A549 (cell line): ENCODE results near the gene GAS7. TPM values are rescaled to one million over a fixed set of nuclear protein-coding genes. Genes with fewer than 3 reads are reported as not detected.

Experiments used
- ATAC-seq, 2 experiments: fragments of 200-7000 bp in 1 of 2; fragments of >200 bp in 1 of 2; cut with Nextera tagmentation in 1 of 2; cut with Tn5 transposase in 1 of 2; 3 replicates each; pipeline versions ENCODE4 v1.8.0 to v1.9.1; 2018 to 2020; ENCODE audit warnings: mild to moderate bottlenecking in 1 of 2, moderate library complexity in 1 of 2
- CTCF ChIA-PET: fragments of 300-600 bp; sonication (Branson Sonifier 250); formaldehyde crosslinking; extraction: SDS; loops from one replicate; lab custom pipeline; 2021; ENCODE audit warnings: antibody characterized with exemption, inconsistent platforms; lab: Yijun Ruan, JAX
- POLR2A ChIA-PET: fragments of 350-600 bp; formaldehyde crosslinking; extraction: SDS; loops from one replicate; lab custom pipeline; 2021; ENCODE audit warnings: antibody characterized with exemption, inconsistent platforms; lab: Yijun Ruan, JAX
- DNase-seq, 2 experiments: peaks; one replicate each; pipeline versions ENCODE4 v3.0.0 to v3.0.0-alpha.2; 2011 to 2016; ENCODE audit warnings: low read depth in 1 of 2, low spot score in 1 of 2
- FAIRE-seq: peaks from 2 replicates; lab custom pipeline; 2011; peaks lifted over from hg19 to GRCh38; lab: Jason Lieb, UNC
- H3K27ac ChIP-seq, 2 experiments: fragments of >200 bp; sonication (Bioruptor Twin); formaldehyde crosslinking; 3 replicates each; pipeline ENCODE4 v1.5.1; 2016 to 2017
- H3K4me1 ChIP-seq: fragments of >200 bp; sonication (Bioruptor Twin); formaldehyde crosslinking; 3 replicates; pipeline ENCODE4 v1.6.1; 2016
- H3K4me2 ChIP-seq: fragments of >200 bp; sonication (Bioruptor Twin); formaldehyde crosslinking; 3 replicates; pipeline ENCODE4 v1.6.1; 2016
- H3K4me3 ChIP-seq: fragments of >200 bp; sonication (Bioruptor Twin); formaldehyde crosslinking; 3 replicates; pipeline ENCODE4 v1.5.1; 2016
- H3K9me3 ChIP-seq: fragments of >200 bp; sonication (Bioruptor Twin); formaldehyde crosslinking; 3 replicates; pipeline ENCODE4 v1.6.1; 2016
- BCL3 ChIP-seq: fragments of >200 bp; sonication (Bioruptor Twin); formaldehyde crosslinking; IDR thresholded peaks from 3 replicates; pipeline ENCODE4 v1.6.1; 2016
- BHLHE40 ChIP-seq: IDR thresholded peaks from 2 replicates; pipeline ENCODE4 v1.6.1; 2012; ENCODE audit warnings: low read depth, low read length, inconsistent platforms
- E2F6 ChIP-seq: IDR thresholded peaks from 2 replicates; pipeline ENCODE4 v1.6.1; 2012; ENCODE audit warnings: low read depth, borderline replicate concordance
- FOSL2 ChIP-seq, 2 experiments: fragments of 450-650 bp in 1 of 2; fragments of >200 bp in 1 of 2; sonication (Bioruptor Twin) in 1 of 2; formaldehyde crosslinking; IDR thresholded peaks; 2 replicates each; pipeline versions ENCODE4 v1.5.0 to v1.6.1; 2016 to 2020; ENCODE audit warnings: mild to moderate bottlenecking in 1 of 2, moderate library complexity in 1 of 2
- FOXS1 ChIP-seq: fragments of 250-450 bp; sonication (Bioruptor Pico); IDR thresholded peaks from 2 replicates; pipeline ENCODE4 v1.5.0; 2020; ENCODE audit warnings: mild to moderate bottlenecking, moderate library complexity
- HOXA7 ChIP-seq: fragments of 250-450 bp; sonication (Bioruptor Pico); IDR thresholded peaks from 2 replicates; pipeline ENCODE4 v1.5.0; 2020; ENCODE audit warnings: mild to moderate bottlenecking, moderate library complexity
- HOXB13 ChIP-seq: fragments of 250-450 bp; sonication (Bioruptor Pico); IDR thresholded peaks from 2 replicates; pipeline ENCODE4 v1.5.0; 2020; ENCODE audit warnings: low read depth, mild to moderate bottlenecking, moderate library complexity
- KDM5A ChIP-seq: fragments of 200-600 bp; sonication (generic); IDR thresholded peaks from 2 replicates; pipeline ENCODE4 v1.6.1; 2016; ENCODE audit warnings: antibody characterized with exemption, mild to moderate bottlenecking
- NFE2L2 ChIP-seq: fragments of 150-350 bp; conservative IDR thresholded peaks from 2 replicates; pipeline ENCODE4 v1.6.1; 2014; ENCODE audit warnings: low read length
- PBX3 ChIP-seq: IDR thresholded peaks from 2 replicates; pipeline ENCODE4 v1.6.1; 2012
- POLR2AphosphoS2 ChIP-seq: conservative IDR thresholded peaks from 2 replicates; pipeline ENCODE4 v1.6.1; 2012; ENCODE audit warnings: low read length, improper control_type of control experiment, inconsistent platforms
- RARB ChIP-seq: fragments of 250-450 bp; sonication (Bioruptor Pico); IDR thresholded peaks from 2 replicates; pipeline ENCODE4 v1.8.0; 2021; ENCODE audit warnings: mild to moderate bottlenecking, moderate library complexity
- SREBF2 ChIP-seq: fragments of 450-650 bp; IDR thresholded peaks from 2 replicates; pipeline ENCODE4 v1.6.1; 2014; ENCODE audit warnings: mild to moderate bottlenecking, moderate library complexity
- ZC3H11A ChIP-seq: fragments of 450-650 bp; IDR thresholded peaks from 2 replicates; pipeline ENCODE4 v1.6.1; 2014; ENCODE audit warnings: antibody characterized with exemption, mild to moderate bottlenecking
- ZNF302 ChIP-seq: fragments of 250-450 bp; sonication (Bioruptor Pico); IDR thresholded peaks from 2 replicates; pipeline ENCODE4 v1.9.0; 2021; ENCODE audit warnings: inconsistent platforms, mild to moderate bottlenecking, moderate library complexity
- ZSCAN20 ChIP-seq: fragments of 250-450 bp; sonication (Bioruptor Pico); IDR thresholded peaks from 2 replicates; pipeline ENCODE4 v1.8.0; 2022; ENCODE audit warnings: mild to moderate bottlenecking, moderate library complexity
- WGBS: methylation state at CpG from one replicate; pipeline ENCODE4 v1.1.6; 2017; ENCODE audit errors: missing lambda C conversion rate; 5-methylcytosine and 5-hydroxymethylcytosine counted together
- polyA plus RNA-seq, 4 experiments: library from polyadenylated mRNA; depleted of rRNA in 3 of 4; stranded (reverse); fragments of >200 nt; fragmentation: RNase III in 1 of 4; extraction: RNeasy Plus Mini Kit Qiagen cat#74134 plus additional on column Dnase treatment in 1 of 4; gene quantifications; 2 replicates in 3 of 4; 3 replicates in 1 of 4; pipeline ENCODE4 v1.2.3, GENCODE V29; 2011 to 2017
- TF ChIP-seq, protein P1 (sequence below): fragments of 250-450 bp; sonication (Bioruptor Pico); IDR thresholded peaks from 2 replicates; pipeline ENCODE4 v1.5.0; 2020; ENCODE audit warnings: low read depth, mild to moderate bottlenecking, moderate library complexity
- TF ChIP-seq, protein P2 (sequence below): fragments of 200-600 bp; sonication (generic); IDR thresholded peaks from 2 replicates; pipeline ENCODE4 v1.6.1; 2016; ENCODE audit warnings: antibody characterized with exemption, mild to moderate bottlenecking, moderate library complexity
- TF ChIP-seq, protein P3 (sequence below): fragments of 150-350 bp; IDR thresholded peaks from 2 replicates; pipeline ENCODE4 v1.6.1; 2014; ENCODE audit warnings: low read depth, mild to moderate bottlenecking, low read length
- TF ChIP-seq, protein P4 (sequence below): IDR thresholded peaks from 2 replicates; pipeline ENCODE4 v1.6.1; 2012

The GAS7 gene
- polyA plus RNA-seq, 2 of the 4 experiments (the other 2 are of a cell fraction) = 1.3 to 1.5 TPM

- 25% methylated on average over 11 of the region's 11 CpGs for WGBS
- ChIA-PET POLR2A (no interaction called here), CTCF (no interaction called here)
- FAIRE-seq (no peak), DNase-seq (no peak), ATAC-seq (peak; percentile 52 to 55; a peak in 5 of 6 replicates)
- Histone ChIP-seq H3K27ac (no peak overlapping the region), H3K4me2 (no peak overlapping the region), H3K4me1 (0 out of 3 replicates have a peak, but pooled peaks cover 4% of the 10 kb centered on the region), H3K9me3 (no peaks in the 10 kb centered on the region), H3K4me3 (no peak overlapping the region)
- TF ChIP-seq FOXS1 (CRISPR knock-in tag) = no peak
- TF ChIP-seq POLR2AphosphoS2 = no peak
- TF ChIP-seq ZC3H11A = no peak
- TF ChIP-seq BHLHE40 = no peak
- TF ChIP-seq ZNF302 (CRISPR knock-in tag) = no peak
- no peak for TF ChIP-seq HOXA7 (CRISPR knock-in tag)
- no peak for TF ChIP-seq E2F6
- no peak for TF ChIP-seq FOSL2 (IDR thresholded peaks at IDR 0.05)
- TF ChIP-seq FOSL2 (CRISPR knock-in tag; IDR thresholded peaks at IDR 0.05) = no peak
- no peak for TF ChIP-seq ZSCAN20 (CRISPR knock-in tag)
- no peak for TF ChIP-seq RARB
Measured at GRCh38 chr17:10107316-10108165, 90.9 kb downstream of the GAS7 start.

- ChIA-PET POLR2A (no interaction called here), CTCF (interaction anchor here (0.6 kb wide), 1 partner anchor 99 kb away, joined by 3 read pairs; no protein-coding TSS in a partner anchor)
- TF ChIP-seq PBX3 (no peak), SREBF2 (no peak), HOXA7 (CRISPR knock-in tag) (no peak), BCL3 (no peak), NFE2L2 (no peak), KDM5A (no peak), HOXB13 (CRISPR knock-in tag) (no peak)
- TF ChIP-seq, protein P1, sequence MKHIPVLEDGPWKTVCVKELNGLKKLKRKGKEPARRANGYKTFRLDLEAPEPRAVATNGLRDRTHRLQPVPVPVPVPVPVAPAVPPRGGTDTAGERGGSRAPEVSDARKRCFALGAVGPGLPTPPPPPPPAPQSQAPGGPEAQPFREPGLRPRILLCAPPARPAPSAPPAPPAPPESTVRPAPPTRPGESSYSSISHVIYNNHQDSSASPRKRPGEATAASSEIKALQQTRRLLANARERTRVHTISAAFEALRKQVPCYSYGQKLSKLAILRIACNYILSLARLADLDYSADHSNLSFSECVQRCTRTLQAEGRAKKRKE = no peak
- TF ChIP-seq, protein P2, sequence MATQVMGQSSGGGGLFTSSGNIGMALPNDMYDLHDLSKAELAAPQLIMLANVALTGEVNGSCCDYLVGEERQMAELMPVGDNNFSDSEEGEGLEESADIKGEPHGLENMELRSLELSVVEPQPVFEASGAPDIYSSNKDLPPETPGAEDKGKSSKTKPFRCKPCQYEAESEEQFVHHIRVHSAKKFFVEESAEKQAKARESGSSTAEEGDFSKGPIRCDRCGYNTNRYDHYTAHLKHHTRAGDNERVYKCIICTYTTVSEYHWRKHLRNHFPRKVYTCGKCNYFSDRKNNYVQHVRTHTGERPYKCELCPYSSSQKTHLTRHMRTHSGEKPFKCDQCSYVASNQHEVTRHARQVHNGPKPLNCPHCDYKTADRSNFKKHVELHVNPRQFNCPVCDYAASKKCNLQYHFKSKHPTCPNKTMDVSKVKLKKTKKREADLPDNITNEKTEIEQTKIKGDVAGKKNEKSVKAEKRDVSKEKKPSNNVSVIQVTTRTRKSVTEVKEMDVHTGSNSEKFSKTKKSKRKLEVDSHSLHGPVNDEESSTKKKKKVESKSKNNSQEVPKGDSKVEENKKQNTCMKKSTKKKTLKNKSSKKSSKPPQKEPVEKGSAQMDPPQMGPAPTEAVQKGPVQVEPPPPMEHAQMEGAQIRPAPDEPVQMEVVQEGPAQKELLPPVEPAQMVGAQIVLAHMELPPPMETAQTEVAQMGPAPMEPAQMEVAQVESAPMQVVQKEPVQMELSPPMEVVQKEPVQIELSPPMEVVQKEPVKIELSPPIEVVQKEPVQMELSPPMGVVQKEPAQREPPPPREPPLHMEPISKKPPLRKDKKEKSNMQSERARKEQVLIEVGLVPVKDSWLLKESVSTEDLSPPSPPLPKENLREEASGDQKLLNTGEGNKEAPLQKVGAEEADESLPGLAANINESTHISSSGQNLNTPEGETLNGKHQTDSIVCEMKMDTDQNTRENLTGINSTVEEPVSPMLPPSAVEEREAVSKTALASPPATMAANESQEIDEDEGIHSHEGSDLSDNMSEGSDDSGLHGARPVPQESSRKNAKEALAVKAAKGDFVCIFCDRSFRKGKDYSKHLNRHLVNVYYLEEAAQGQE = no peak
- TF ChIP-seq, protein P3, sequence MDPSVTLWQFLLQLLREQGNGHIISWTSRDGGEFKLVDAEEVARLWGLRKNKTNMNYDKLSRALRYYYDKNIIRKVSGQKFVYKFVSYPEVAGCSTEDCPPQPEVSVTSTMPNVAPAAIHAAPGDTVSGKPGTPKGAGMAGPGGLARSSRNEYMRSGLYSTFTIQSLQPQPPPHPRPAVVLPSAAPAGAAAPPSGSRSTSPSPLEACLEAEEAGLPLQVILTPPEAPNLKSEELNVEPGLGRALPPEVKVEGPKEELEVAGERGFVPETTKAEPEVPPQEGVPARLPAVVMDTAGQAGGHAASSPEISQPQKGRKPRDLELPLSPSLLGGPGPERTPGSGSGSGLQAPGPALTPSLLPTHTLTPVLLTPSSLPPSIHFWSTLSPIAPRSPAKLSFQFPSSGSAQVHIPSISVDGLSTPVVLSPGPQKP = no peak
- TF ChIP-seq, protein P4, sequence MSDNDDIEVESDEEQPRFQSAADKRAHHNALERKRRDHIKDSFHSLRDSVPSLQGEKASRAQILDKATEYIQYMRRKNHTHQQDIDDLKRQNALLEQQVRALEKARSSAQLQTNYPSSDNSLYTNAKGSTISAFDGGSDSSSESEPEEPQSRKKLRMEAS = no peak
- Histone ChIP-seq H3K4me2 (no peak overlapping the region), H3K4me1 (0 out of 3 replicates have a peak, but pooled peaks cover 4% of the 10 kb centered on the region), H3K9me3 (no peaks in the 10 kb centered on the region), H3K27ac (no peak overlapping the region), H3K4me3 (no peak overlapping the region)
- ATAC-seq (0 out of 6 replicates have a peak, but pooled peaks of 1 of the 2 experiments have one; percentile 8), DNase-seq (no peak), FAIRE-seq (no peak)
- 40% methylated on average over 9 of the region's 9 CpGs for WGBS
Measured at GRCh38 chr17:10106067-10106466, 92.3 kb downstream of the GAS7 start.
